C4-2B (cell line): ENCODE results near the gene PPP2R5C.

ENCODE experiments used
- ZFX ChIP-seq: fragments of 450-650 bp; IDR thresholded peaks from 2 replicates; pipeline ENCODE4 v1.6.1; 2017
- TF ChIP-seq, protein P1 (sequence below): fragments of 450-650 bp; conservative IDR thresholded peaks from 2 replicates; pipeline ENCODE4 v1.5.1; 2017; ENCODE audit warnings: mild to moderate bottlenecking

DNA sequence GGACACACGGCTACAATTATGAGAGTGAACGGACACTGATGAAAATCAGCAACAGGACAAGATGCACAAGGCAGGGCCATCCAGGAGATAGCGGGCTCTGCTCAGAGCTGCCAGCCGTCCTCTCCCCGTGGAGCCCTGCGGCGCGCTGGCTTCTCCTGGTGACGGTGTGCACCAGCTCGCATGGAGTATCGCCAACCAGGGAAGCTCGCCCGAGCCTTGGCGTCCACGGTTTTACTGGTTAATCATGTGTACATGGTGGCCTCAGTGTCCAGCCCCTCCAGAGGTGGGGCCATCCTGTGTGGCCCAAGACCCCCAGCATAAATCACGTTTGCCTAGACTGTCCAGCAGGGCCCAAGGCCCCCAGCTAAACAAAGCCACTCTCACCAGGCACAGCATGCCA, 171.7 kb downstream of the PPP2R5C start:
- TF ChIP-seq, protein P1, sequence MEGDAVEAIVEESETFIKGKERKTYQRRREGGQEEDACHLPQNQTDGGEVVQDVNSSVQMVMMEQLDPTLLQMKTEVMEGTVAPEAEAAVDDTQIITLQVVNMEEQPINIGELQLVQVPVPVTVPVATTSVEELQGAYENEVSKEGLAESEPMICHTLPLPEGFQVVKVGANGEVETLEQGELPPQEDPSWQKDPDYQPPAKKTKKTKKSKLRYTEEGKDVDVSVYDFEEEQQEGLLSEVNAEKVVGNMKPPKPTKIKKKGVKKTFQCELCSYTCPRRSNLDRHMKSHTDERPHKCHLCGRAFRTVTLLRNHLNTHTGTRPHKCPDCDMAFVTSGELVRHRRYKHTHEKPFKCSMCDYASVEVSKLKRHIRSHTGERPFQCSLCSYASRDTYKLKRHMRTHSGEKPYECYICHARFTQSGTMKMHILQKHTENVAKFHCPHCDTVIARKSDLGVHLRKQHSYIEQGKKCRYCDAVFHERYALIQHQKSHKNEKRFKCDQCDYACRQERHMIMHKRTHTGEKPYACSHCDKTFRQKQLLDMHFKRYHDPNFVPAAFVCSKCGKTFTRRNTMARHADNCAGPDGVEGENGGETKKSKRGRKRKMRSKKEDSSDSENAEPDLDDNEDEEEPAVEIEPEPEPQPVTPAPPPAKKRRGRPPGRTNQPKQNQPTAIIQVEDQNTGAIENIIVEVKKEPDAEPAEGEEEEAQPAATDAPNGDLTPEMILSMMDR = no peak
- no peak for TF ChIP-seq ZFX
